Mucosa of stomach (tissue), 1 donor: Measurements from ENCODE around the gene DDAH1.

Experiments
- H3K27me3 ChIP-seq: one replicate; pipeline ENCODE4 v1.7.0; 2013; ENCODE audit warnings: mild to moderate bottlenecking, low read length; ENCODE audit not compliant: control insufficient read depth, insufficient read depth
- H3K36me3 ChIP-seq: one replicate; pipeline ENCODE4 v1.7.0; 2013; ENCODE audit warnings: low read length; ENCODE audit not compliant: control insufficient read depth, insufficient read depth
- H3K4me1 ChIP-seq: one replicate; pipeline ENCODE4 v1.7.0; 2013; ENCODE audit warnings: mild to moderate bottlenecking, low read length; ENCODE audit not compliant: control insufficient read depth, insufficient read depth
- H3K4me3 ChIP-seq: one replicate; pipeline ENCODE4 v1.7.0; 2013; ENCODE audit warnings: low read length
- H3K9ac ChIP-seq: one replicate; pipeline ENCODE4 v1.7.0; 2013; ENCODE audit warnings: mild to moderate bottlenecking, low read length, moderate library complexity
- H3K9me3 ChIP-seq: one replicate; pipeline ENCODE4 v1.7.0; 2013; ENCODE audit warnings: mild to moderate bottlenecking, low read length, moderate library complexity; ENCODE audit not compliant: control insufficient read depth
- donor health status: Pancreatic carcinoma.

DDAH1 gene

DNA sequence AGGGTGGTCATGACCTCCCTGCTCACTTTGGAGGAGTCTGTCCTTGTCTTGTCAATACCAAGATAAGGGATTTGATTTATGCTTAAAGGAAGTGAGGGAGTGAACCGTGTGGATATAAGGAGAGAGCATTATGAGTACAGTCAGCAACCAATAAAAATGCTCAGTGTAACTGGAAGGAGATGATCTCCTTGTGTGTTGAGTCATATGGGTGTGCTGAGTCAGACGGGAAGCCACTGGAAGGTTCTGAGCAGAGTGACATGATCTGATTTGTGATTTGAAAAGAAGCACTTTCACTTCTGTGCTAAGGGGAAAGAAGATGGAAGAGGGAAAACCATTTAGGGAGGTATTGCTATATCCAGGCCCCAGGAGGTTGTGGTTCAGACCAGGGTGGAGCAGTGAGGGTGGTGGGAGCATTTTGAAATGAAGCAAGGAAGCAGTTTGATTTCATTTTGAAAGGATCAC is 186.1 kb downstream of the DDAH1 start:
- H3K4me1 ChIP-seq: peaks cover 25% of the 10 kb centered on the region
- H3K36me3 ChIP-seq: no peaks in the 10 kb centered on the region
- no peaks in the 10 kb centered on the region for H3K9me3 ChIP-seq
- H3K4me3 ChIP-seq: no peak overlapping the region
- H3K9ac ChIP-seq: no peak overlapping the region
- H3K27me3 ChIP-seq: no peaks in the 10 kb centered on the region

DNA sequence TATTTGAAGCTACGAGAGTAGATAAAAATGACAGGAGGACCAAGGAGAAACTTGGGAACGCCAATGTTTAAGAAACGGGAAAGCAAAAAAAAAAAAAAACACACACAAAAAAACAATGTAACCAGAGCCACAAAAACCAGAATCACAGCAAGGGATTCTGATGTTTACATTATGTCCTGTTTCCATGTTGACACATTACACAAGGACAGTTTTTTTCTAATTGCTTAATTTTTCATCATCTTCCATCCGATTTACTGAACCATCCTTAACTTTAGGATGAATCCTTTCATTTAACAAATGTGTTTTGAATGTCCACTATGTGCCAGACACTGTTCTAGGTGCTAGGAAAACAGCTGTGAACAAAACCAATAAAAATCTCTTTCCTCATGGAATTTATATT is 187.2 kb downstream of the DDAH1 start:
- Histone ChIP-seq H3K4me3 (no peak overlapping the region), H3K27me3 (no peaks in the 10 kb centered on the region), H3K4me1 (peaks cover 18% of the 10 kb centered on the region), H3K36me3 (no peaks in the 10 kb centered on the region), H3K9ac (no peak overlapping the region), H3K9me3 (no peaks in the 10 kb centered on the region)

DNA sequence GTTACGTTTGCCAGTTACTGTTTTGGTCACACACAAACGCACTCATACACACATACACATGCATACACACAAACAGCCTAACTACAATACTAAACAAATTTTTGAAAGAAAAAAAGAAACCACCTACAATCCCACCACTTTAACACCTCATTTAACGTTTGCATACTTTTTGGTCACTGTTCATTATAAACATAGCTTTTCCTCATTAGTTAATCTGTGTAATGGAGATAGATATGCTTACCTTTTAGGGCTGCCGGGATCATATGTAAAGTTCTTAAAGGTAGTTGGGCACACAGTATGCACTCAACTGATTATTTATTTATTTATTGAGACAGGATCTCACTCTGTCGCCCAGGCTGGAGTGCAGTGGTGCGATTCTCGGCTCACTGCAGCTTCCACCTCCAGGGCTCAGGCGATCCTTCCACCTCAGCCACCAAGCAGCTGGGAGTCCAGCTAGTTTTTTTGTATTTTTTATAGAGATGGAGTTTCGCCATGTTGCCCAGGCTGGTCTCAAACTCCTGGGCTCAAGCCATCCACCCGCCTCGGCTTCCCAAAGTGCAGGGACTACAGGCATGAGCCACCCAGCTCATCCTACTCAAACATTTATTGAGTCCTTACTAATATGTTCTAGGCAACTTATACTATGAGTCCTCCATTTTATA is 187.8 kb downstream of the DDAH1 start:
- Histone ChIP-seq H3K4me3 (peak overlapping the region; percentile 31), H3K9me3 (no peaks in the 10 kb centered on the region), H3K27me3 (no peaks in the 10 kb centered on the region), H3K9ac (peak overlapping the region; percentile 64), H3K36me3 (no peaks in the 10 kb centered on the region), H3K4me1 (peaks cover 18% of the 10 kb centered on the region)

DNA sequence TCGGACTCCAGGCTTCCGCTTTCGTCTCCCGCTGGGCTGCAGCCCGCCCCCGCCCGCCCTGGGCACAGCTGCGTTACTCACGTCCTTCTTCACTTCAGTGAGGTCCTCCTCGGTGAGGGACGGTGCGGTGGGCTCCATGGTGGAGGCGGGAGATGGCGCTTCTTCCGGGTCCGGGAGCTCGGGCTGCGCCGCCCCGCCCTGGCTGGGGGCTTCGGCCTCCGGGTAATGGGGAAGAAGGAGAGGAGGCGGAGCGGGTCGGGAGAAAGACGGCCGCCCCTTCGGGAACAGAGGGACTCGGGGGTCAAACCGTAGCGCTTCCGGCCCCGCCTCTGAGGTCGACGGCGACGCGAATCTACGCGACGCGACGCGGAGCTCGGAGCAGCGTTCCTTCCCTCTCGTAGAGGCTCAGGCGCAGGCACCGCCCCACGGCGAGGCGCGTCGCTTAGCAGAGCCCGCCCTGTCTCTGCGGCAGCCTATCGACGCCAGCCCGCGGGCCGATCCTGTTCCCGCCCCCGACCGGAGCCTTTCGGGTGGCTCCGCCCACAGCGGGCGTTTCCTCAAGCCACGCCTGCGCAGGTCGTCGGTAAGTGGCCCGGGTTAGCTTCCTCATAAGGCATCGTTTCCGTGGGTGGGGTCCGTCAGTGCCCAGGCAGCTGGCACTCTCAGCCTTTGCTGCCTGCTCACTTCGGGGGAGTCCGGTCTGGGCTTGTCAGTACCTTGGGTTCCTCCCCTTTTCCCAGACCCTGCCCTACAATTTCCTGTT is 188.6 kb downstream of the DDAH1 start, which contains the start of gene BCL10:
BCL10 (minus strand) TSS at position 418 of the 763 bp plus-strand sequence; CDS start at position 138, 280 bp downstream.
- Histone ChIP-seq H3K27me3 (no peaks in the 10 kb centered on the region), H3K9ac (peak within 1 kb of the TSS; percentile 99), H3K4me1 (peaks cover 18% of the 10 kb centered on the region), H3K4me3 (peak within 1 kb of the TSS; percentile 98), H3K36me3 (no peaks in the 10 kb centered on the region), H3K9me3 (no peaks in the 10 kb centered on the region)

DNA sequence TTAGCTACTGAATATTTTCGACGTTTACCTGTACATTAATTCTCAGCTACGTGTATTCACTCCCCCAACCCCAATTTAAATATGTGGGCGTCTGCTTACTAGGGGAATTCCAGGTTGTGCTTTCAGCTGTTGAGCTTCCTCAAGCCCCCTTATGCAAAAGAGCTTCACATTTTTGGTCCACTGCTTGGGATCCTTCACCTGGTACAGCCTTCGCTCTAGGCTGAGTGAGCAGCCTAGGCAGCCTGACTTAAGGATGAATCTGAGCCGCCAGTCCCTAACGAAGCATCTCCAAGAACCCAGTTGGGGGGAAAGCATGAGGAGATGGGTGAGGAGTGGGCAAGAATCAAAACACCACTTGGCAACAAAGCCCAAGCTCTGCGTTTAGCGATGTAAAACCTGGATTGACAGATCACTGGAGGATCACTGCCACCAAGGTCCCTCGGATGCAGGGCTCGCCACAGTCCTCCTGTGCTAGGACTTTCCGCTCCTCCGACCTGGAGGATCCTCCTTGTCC is 189.2 kb downstream of the DDAH1 start:
- H3K27me3 ChIP-seq: no peaks in the 10 kb centered on the region
- peak overlapping the region; percentile 98 for H3K4me3 ChIP-seq
- no peaks in the 10 kb centered on the region for H3K36me3 ChIP-seq
- peak overlapping the region; percentile 99 for H3K9ac ChIP-seq
- peaks cover 18% of the 10 kb centered on the region for H3K4me1 ChIP-seq
- H3K9me3 ChIP-seq: no peaks in the 10 kb centered on the region

DNA sequence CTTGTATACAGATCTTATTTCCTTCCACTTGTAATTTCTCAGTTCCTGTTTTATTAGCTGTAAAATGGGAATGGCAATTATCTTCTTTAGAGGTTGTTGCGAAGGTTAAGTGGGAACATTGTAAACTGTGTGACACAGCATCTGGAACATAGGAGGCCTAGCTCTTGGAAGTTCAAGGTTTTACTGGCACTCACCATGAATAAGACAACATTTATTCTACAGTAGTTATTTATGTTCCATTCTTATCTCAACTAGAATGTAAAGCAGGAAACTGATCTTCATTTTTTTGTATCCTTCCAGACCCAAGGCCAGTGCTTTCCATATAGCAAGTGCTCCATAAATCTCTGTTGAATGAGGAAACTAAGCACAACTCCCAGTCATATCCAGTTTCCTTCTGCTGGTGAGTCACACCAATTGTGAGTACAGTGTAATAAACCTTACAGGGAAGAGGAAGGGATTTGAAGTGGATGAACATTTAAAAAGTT is 189.9 kb downstream of the DDAH1 start:
- H3K4me3 ChIP-seq: peak overlapping the region; percentile 98
- no peaks in the 10 kb centered on the region for H3K36me3 ChIP-seq
- H3K4me1 ChIP-seq: peaks cover 18% of the 10 kb centered on the region
- H3K9me3 ChIP-seq: no peaks in the 10 kb centered on the region
- no peaks in the 10 kb centered on the region for H3K27me3 ChIP-seq
- peak overlapping the region; percentile 99 for H3K9ac ChIP-seq

DNA sequence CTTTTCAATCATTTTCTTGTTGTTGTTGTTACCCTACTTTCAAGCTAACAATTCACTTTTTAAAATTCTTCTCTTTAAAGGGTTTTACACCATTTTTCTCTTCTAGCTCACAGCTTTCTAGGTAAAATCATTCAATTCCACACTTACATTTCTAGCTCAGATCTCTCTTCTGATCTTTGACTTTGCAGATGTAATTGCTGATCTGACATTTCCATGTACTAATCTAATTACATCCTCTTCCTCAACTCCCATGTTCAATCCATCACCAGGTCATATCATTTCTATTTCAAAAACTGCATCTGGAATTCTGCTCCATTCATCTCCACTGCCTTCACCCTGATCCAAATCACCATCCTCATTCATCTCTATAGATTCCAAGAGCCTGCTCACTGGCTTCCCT is 191.6 kb downstream of the DDAH1 start:
- Histone ChIP-seq H3K4me3 (no peak overlapping the region), H3K4me1 (peaks cover 5% of the 10 kb centered on the region), H3K9ac (no peak overlapping the region), H3K9me3 (no peaks in the 10 kb centered on the region), H3K27me3 (no peaks in the 10 kb centered on the region), H3K36me3 (peaks cover 7% of the 10 kb centered on the region)

DNA sequence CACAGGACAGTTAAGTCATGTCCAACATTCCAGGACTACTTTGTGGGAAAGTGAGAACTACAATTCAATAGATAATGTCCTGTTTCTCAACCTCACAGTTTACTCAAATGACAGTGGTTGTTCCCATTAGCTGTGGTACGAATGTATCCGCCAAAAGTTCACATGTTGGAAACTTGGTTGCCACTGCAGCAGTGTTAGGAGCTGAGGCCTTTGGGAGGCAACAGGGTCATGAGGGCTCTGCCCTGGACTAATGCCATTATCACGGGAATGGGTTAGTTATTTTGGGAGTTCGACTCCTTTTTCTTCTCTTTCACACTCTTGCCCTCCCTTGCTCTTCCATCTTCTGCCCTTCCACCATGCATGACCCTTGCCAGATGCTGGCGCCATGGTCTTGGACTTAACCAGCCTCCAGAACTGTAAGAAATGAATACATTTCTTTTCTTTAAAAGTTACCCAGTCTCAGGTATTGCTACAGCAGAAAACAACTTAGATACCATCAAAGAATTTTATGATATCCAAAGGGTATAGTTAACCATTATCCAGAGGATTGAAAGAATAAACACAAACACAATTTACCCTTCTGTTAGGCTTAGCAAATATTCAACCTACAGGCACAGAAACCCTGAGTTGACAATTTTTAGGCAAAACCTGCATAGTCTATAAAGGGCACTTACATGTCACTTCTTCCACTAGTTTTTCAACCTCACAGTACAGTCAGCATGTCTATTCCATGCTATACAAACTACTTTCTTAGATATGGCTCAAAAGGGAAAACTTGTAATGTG is 196.0 kb downstream of the DDAH1 start:
- Histone ChIP-seq H3K9me3 (no peaks in the 10 kb centered on the region), H3K9ac (no peak overlapping the region), H3K4me3 (no peak overlapping the region), H3K27me3 (no peaks in the 10 kb centered on the region), H3K36me3 (peaks cover 7% of the 10 kb centered on the region), H3K4me1 (peaks cover 5% of the 10 kb centered on the region)
